Duodenal mucosa (tissue), 2 donors: ENCODE measurements around the gene AZIN2.

Experiments used
- H3K27ac ChIP-seq: one replicate; pipeline ENCODE4 v1.7.0; 2013; ENCODE audit warnings: low read depth, low read length
- H3K27me3 ChIP-seq, 2 donors: one replicate each; pipeline ENCODE4 v1.7.0; 2013; ENCODE audit warnings: low read length in 2 of 2, control low read depth in 1 of 2; ENCODE audit not compliant: insufficient read depth in 2 of 2, control insufficient read depth in 1 of 2
- H3K36me3 ChIP-seq, 2 donors: one replicate each; pipeline ENCODE4 v1.7.0; 2013; ENCODE audit warnings: low read length in 2 of 2, control low read depth in 1 of 2; ENCODE audit not compliant: insufficient read depth in 2 of 2, control insufficient read depth in 1 of 2
- H3K4me1 ChIP-seq, 2 donors: one replicate each; pipeline ENCODE4 v1.7.0; 2013; ENCODE audit warnings: low read length in 2 of 2, control low read depth in 1 of 2; ENCODE audit not compliant: insufficient read depth in 2 of 2, control insufficient read depth in 1 of 2
- H3K4me3 ChIP-seq, 2 donors: one replicate each; pipeline ENCODE4 v1.7.0; 2013; ENCODE audit warnings: low read length in 2 of 2, low read depth in 1 of 2
- H3K9ac ChIP-seq, 2 donors: one replicate each; pipeline ENCODE4 v1.7.0; 2013; ENCODE audit warnings: low read length in 2 of 2, low read depth in 1 of 2
- H3K9me3 ChIP-seq, 2 donors: one replicate each; pipeline ENCODE4 v1.7.0; 2013; ENCODE audit warnings: low read length in 2 of 2, control low read depth in 1 of 2; ENCODE audit not compliant: control insufficient read depth in 1 of 2

The AZIN2 gene

DNA sequence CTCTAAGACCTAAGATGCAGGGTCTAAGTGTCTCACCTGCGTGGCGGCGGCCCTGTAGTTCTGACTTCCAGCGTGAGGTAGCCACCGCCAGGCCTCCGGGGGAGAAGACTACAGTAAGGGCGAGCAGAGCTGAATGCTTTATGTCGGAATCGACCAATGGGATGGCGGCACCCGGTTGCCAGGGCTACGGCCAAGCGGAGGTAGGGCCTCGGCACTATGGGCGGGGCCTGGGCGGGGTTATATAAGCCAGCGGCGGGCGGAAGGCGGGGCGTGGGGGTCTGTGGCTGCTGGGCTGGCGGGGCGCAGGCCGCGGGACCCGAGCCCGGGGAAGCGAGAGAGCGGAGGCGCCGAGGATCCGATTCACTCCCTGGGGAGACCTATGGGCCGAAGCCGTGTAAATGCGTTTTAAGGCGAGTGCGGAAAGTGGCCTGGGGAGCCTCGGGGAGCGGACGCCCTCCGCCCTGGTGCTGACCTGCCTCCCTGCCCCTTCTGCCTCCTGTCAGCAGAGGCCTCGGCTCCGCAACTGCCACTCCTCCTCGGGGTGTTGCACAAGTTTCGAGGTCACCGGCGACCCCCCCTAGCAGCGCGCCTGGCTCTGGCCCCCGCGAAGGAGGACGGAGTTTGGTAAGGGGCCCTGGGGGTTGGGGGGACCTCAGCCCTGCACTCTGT, at the start of gene AZIN2:
AZIN2 (plus strand) TSS at position 269 of the 669 bp plus-strand sequence. CDS start 1,097 bp downstream, outside the sequence.
- H3K4me3 ChIP-seq, result peak within 1 kb of the TSS; percentile 64 to 87
- peak within 1 kb of the TSS; percentile 46 to 86 for H3K9ac ChIP-seq
- H3K27ac ChIP-seq, result no peak within 1 kb of the TSS
- H3K36me3 ChIP-seq, result no peaks in the 10 kb centered on the region
- H3K27me3 ChIP-seq, result peaks cover 0 to 3% of the 10 kb centered on the region in 2 donors
- no peaks in the 10 kb centered on the region for H3K9me3 ChIP-seq
- H3K4me1 ChIP-seq, result peaks cover 13 to 19% of the 10 kb centered on the region in 2 donors

DNA sequence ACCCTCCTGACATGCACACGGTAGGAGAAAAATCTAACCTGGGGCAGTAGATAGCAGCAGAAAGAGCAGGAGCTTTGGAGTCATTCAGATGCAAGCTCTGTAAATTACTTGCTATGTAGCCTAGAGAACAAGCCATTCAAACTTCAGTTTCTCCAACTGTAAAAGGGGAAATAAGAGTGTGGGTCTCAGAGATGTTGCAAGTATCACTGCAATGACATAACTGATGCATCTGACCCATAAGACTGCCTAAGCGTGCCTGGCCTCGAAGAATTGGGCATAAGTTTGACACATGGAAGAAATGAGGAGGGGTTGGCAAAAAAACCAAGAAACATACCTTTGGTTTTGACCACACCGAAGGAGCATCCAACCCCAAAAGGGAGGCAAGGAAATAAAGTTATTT, 49.4 kb upstream of the AZIN2 start:
- no peak overlapping the region for H3K9ac ChIP-seq
- H3K9me3 ChIP-seq, result no peaks in the 10 kb centered on the region
- H3K27ac ChIP-seq, result no peak overlapping the region
- H3K4me1 ChIP-seq, result peaks cover 26 to 29% of the 10 kb centered on the region in 2 donors
- H3K36me3 ChIP-seq, result peaks cover 0 to 37% of the 10 kb centered on the region in 2 donors
- no peak overlapping the region for H3K4me3 ChIP-seq
- no peaks in the 10 kb centered on the region for H3K27me3 ChIP-seq

DNA sequence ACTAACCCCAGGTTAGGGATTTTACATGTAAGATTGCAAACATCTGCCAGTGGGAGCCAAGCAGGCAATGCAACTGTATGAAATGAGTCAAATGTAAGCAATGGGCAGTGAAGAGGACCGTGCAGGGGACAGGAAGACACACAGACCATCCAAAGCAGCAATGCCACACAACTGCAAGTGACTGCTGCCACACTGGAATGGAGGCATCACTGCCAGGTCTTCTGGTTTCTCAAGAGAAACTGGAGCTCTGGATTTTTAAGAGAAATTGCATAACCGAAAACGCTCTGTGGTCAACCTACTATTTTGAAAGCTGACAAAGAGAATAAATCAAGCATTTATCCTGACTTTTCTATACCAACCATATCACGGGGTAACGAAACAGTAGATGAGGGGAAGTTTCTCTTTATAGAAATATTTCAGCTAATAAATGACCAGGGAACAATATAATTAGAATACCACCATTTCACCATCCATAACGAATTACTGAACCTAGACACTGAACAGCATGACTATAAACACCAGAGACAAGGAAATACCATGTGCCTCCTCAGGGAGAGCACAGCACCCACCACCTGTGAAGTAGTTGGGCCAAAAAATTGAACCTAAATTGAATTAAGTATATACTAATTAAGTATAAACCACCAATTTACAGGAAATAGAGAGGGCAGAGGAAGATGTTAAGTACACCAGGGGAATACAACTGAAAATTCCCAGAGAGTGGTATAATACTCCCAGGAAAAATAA, 48.7 kb upstream of the AZIN2 start:
- no peaks in the 10 kb centered on the region for H3K9me3 ChIP-seq
- H3K4me3 ChIP-seq, result no peak overlapping the region

DNA sequence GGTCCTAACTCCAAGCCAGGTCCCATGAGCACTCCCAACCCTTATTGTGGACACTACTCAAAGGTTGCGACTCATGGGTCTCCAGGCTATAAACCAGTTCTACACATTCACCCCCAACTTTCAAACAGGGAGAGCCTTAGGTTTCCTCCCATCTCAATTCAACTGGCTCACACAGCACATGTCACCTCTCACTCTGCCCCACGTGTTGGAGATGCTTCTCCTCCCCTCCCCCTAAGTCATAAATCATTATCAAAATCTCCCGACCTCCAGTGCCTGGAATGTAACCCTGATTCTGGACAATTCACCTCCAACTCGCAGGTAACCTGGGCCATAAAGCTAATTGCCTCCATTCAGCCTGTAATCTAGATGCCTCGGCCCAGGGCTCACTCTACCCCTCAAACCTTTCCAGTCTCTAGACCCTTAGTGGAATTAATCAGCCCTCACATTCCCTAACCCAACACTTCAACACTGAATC, 44.9 kb upstream of the AZIN2 start:
- Histone ChIP-seq H3K27ac (peak overlapping the region; percentile 58), H3K9me3 (no peaks in the 10 kb centered on the region), H3K36me3 (peaks cover 0 to 11% of the 10 kb centered on the region in 2 donors), H3K4me3 (peak overlapping the region; percentile 79 to 91), H3K4me1 (peaks cover 26 to 29% of the 10 kb centered on the region in 2 donors), H3K9ac (peak overlapping the region; percentile 86 to 91), H3K27me3 (no peaks in the 10 kb centered on the region)

More for the DNA sequence above, 48.7 kb upstream of the AZIN2 start:
- Histone ChIP-seq H3K36me3 (peaks cover 0 to 37% of the 10 kb centered on the region in 2 donors), H3K4me1 (peaks cover 26 to 29% of the 10 kb centered on the region in 2 donors), H3K9ac (no peak overlapping the region), H3K27me3 (no peaks in the 10 kb centered on the region), H3K27ac (no peak overlapping the region)

DNA sequence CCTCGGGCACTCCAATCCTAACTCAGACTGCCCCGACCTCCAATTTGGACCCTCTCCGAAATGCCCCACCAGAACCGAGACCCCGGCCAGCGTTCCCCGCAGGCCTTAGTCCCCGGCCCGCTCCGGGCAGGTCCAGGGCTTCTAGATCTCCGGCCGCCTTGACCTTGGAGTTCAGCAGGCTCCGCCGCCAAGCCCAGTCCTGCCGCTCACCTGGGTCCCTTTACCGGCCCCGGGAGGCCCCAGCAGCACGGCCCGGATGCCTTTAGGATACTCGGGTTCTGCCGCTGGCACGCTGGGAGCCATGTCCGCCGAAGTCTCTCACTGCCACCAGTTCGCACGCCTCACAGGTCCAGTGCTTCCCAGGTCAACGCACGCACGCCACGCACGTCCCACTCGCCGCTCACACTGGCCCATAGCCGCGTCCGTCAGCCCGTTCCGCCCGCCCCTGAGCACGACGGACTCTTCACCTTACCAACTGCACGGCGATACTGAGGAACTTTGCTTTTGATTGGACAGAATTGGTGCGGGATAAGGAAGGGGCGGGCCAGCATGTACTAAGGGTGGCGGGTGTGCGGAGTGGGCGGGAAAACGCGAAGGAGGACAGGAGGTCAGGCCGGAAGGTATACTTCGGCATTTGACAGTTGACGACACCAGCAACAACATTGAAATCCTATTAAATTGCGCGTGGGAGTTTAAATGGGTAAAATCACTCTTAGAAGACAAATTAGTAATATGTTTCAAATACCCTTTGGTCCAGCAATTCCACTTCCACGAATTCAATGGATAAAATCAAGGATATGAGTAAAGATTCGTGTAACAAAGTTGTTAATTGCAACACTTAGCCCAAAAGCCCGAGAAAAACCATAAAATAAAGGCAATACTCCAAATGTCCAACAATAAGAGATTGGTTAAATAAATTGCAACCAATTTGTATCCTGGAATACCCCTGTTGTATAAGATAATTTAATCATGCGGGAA, 44.1 kb upstream of the AZIN2 start, which contains the start of gene AK2:
AK2 (minus strand) TSS at position 358 of the 978 bp plus-strand sequence; CDS start at position 303, 55 bp downstream.
- Histone ChIP-seq H3K4me3 (peak within 1 kb of the TSS; percentile 79 to 91), H3K36me3 (peaks cover 0 to 4% of the 10 kb centered on the region in 2 donors), H3K9ac (peak within 1 kb of the TSS; percentile 86 to 91), H3K27me3 (no peaks in the 10 kb centered on the region), H3K4me1 (peaks cover 23 to 26% of the 10 kb centered on the region in 2 donors), H3K27ac (peak within 1 kb of the TSS; percentile 58), H3K9me3 (no peaks in the 10 kb centered on the region)

DNA sequence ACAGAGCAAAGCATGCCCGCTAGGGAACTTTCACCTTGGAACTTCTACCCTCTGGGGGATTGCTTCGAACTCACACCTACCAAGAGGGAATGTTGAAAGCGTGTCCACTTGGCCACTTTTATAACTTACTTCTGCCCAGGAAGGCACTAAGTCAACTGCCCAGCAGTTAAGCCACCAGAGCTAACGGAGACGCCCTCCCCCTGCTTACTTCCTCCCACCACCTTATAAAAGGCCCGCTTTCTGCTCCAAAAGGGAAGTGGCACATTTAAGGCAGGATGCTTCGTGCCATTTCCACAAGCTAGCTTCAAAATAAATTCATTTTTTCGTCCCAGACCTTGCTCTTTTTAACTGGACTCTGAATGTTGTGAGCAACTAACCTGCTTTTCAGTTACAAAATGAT, 41.1 kb upstream of the AZIN2 start:
- Histone ChIP-seq H3K36me3 (no peaks in the 10 kb centered on the region), H3K9me3 (no peaks in the 10 kb centered on the region), H3K4me3 (no peak overlapping the region), H3K4me1 (peaks cover 12 to 13% of the 10 kb centered on the region in 2 donors), H3K9ac (no peak overlapping the region), H3K27ac (no peak overlapping the region), H3K27me3 (no peaks in the 10 kb centered on the region)

DNA sequence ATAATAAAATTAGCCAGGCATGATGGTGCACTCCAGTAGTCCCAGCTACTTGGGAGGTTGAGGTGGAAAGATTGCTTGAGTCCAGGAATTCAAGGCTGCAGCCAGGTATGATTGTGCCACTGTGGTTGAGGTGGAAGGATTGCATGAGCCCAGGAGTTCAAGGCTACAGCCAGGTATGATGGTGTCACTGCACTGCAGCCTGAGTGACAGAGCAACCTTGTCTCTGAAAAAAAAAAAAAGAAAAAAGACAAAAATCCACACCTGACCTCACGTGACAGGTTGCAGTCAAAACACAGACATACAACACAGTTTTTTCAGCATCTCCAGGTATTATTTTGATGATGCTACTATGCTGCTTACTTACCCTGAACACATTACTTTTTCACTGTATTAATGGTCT, 39.9 kb upstream of the AZIN2 start:
- Histone ChIP-seq H3K9me3 (no peaks in the 10 kb centered on the region), H3K4me3 (no peak overlapping the region), H3K36me3 (no peaks in the 10 kb centered on the region), H3K9ac (no peak overlapping the region), H3K27ac (no peak overlapping the region), H3K27me3 (no peaks in the 10 kb centered on the region), H3K4me1 (peaks cover 8 to 11% of the 10 kb centered on the region in 2 donors)

DNA sequence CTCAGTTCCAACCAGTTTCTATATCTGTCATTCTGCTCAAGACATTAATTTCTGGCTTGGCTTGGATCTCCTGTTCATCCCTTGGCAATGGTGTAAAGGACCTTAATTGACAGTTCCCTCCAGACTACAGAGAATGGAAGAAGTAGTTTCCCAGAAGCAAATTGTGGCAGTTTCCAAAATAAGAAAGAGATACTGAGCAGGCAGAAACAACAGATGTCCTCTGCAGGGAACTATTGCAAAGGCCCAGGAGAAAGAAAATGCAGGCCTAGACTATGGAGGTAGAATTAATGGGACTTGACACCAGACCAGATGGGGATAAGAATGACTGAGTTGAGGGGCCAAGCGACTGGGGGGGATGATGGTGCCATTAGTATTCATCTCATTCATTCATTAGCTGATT, 38.1 kb upstream of the AZIN2 start:
- no peak overlapping the region for H3K4me3 ChIP-seq
- peaks cover 16 to 18% of the 10 kb centered on the region in 2 donors for H3K4me1 ChIP-seq
- no peak overlapping the region for H3K27ac ChIP-seq
- H3K9ac ChIP-seq, result no peak overlapping the region
- no peaks in the 10 kb centered on the region for H3K36me3 ChIP-seq
- H3K27me3 ChIP-seq, result no peaks in the 10 kb centered on the region
- H3K9me3 ChIP-seq, result no peaks in the 10 kb centered on the region

DNA sequence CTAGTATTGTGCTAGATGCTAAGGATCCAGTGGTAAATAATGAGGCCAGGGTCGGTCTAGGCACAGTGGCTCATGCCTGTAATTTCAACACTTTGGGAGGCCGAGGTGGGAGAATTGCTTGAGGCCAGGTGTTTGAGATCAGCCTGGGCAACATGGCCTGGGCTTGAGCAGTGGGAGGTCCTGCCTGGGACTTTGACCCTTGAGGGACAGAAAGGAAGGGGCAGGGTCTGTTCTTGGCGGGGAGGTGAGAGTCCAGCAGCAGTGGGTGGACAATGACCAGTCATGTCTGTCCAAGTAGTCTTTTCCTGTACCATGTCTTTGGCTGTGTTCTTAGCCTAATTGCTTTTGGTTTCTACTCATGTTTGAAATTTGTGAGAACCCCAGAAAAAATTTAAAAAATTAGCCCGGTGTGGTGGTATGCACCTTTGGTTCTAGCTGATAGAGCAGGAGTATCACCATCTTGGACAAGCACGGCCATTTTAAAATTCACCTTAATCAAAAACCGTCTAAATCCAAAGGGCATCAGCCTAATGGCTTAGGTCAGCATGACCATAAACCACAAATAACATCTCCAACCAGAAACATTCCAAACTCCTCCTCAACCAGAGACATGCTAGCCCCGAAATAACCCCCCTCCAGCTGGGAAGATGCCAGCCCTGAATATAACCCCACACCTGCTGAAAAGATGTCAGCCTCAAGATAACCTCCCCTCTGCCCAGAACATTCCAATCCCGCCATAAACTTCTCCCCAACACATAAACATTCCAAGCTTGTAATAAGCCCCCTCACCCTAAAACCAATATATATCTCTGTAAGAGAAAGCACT, 37.5 kb upstream of the AZIN2 start:
- no peaks in the 10 kb centered on the region for H3K27me3 ChIP-seq
- H3K36me3 ChIP-seq, result no peaks in the 10 kb centered on the region
- H3K4me1 ChIP-seq, result peaks cover 19 to 20% of the 10 kb centered on the region in 2 donors
- H3K9me3 ChIP-seq, result no peaks in the 10 kb centered on the region
- no peak overlapping the region for H3K4me3 ChIP-seq
- no peak overlapping the region for H3K9ac ChIP-seq
- no peak overlapping the region for H3K27ac ChIP-seq
